ENCODE measurements around the gene MRPS14.
A peak's percentile ranks its signal among the peaks of the same experiment; 100 is the strongest.
"Not testable (repeated sequence)": the region's sequence is repeated elsewhere in the genome, so short reads cannot be mapped to it uniquely, and the experiment has no call there.

Gene MRPS14

DNA sequence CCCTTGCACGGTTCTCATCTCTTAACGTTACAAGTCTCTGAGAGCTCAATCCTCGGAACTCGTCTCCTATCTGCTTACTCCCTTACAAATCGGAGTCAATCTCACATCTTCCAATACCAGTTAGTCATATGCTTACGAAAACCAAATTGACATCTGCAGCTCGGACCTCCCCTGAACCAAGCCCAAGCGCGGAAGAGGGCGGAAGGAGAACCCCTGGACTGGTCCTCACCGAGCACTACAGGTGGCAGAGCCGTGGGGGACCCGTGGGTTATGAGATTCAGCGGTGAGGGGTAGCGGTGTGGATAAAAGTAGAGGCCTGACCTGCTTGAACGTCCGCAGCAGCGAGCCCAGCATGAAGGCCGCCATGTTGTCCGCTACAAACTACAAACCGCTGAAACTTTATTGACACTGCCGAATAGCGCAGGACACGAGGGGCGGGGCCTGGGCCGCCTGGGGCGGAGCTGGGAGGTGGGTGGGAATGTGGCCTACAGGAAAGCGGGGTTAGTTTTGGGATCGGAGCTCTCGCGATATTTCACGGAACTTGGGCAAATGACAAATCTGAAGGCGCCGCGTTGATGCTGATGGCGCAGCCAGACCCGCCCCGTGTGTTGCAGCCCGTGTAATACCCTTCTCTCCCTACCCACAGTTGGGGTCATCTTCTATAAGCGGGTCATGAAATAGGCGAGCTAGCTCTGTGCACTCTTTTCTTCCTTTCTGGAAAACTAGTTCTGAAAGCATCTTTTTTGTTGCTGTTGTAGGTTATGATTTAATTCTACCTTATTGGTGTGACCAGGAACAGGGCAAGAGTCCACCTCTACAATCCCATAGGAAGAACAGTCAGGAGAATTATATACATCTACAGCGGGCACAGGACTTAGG lies at the start of gene MRPS14:
Gene MRPS14 (minus strand): TSS at position 383 of the 879 bp plus-strand sequence. CDS start 17 bp downstream, at position 366.
- peak; percentile 99 for DNase-seq (ENCODE audit: low spot score)

DNA sequence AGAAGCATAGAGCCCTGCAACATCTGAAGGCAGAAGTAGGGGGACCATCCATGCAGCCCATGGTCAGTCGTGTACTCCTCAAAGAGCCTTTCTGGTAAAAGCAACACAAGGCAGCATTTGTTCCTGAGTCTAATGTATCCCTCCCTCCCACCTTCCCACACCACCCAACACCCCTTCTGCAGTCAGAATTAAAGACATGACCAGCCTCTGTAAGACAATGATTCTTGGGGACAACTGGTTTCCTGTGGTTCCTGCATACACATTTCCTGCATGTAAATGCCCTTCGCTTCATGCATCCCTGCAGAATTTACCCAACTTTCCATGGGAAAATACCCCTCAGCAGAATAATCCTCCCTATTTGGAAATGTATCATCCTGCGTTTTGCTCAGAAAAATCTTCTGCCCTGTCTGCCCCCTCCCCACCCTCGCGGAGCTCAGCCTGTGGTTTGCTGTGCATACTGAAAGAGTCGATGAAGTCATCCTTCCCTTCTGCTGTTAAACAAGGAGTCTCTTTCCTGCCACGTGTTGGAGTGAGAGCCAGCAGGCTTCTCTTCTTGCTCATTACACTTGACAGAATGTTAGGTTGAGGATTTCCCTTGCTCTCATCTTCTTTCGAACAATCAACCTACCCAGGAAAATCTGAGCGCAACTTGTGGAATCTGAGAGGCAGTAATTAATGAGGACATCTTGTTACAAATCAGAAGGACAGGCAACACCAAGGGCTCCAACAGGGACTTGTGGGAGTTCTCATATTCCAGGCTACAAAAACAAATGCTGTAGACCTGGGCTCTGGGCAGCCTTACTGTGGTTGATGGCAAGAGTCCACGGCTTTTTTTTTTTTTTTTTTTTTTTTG lies 49.1 kb upstream of the MRPS14 start:
- peak; percentile 51 for DNase-seq (ENCODE audit: low spot score)

DNA sequence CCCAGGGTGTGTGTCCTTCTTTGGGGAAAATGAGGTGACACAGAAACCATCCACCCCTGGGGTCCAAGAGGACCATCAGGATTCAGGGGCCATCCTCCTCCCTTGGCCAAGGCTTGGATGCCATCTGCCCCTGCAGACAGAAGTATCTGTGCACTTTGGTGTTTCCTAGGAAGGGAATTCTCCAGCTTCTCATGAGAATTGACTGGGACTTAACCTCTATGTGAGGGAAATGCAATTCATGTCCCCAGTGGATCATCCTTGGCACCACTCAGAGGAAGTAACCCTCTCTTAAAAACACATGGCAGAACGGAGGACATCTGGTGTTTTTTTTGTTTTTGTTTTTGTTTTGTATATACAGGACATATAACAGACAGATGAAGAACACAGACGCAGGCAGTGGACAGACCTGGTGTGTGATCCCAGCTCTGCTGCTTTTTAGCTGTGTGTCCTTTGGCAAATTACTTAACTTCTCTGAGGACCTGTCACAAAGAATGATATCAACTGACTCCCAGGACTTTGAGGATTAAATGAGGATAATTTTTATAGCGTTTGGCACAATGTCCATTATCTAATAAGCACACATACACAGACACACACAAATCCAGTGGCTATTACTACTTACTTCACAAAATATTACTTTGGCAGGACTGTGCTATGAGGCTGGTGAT lies 48.2 kb upstream of the MRPS14 start:
- DNase-seq (ENCODE audit: low spot score), result no peak

DNA sequence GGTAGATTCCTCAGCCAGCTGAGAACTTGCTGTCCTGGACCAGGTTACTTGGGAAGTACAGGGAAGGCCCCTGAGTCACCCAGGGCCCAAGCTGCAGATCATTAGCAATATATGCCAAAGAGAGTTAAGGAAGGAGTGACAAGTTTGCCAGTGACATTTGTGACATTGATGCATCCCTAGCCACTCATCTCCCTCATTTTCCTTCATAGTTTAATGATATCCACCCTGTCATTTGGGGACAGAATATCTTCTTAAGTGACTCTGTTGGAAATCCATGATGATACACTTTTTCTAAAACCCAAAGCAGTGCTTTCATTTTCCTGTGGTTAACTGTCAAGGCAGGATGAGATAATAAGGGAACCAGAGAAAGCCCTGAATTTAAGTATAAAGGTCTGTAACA lies 47.6 kb upstream of the MRPS14 start:
- DNase-seq (ENCODE audit: low spot score), result no peak

DNA sequence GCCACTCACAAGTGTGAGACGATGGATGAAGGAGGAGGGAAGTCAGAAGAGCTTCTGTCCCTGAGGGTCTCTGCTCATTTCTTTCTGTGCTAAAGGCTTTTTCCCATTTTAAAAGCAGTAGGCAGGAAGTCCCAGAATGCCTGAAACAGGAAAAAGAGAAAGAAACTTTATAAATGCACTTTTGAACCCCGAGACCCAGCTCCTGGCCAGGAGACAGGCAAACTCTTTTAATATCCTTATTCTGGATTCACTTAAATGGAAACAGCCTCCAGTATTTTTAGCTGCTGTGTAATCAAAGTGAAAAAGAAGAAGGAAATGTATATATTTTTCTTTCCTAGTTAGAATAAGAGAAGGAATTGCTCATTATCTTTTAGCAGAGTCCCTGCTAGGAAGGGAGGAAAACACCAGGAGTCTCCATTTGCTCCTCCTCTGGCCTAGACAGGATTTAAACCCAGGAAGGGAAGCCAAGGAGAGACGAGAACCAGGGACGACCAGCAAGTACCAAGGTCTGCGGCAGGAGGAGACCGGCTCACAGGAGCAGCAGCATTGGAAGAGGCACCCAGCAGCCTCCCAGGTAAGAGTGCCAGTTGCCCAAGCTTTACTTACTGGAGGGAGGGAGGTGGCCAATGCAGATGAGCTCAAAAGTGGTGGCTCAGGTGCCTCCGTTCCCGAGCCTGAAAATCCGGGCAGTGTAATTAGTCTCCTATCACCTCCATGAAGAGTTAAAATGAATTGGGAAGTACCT lies 44.3 kb upstream of the MRPS14 start, which contains the start of gene TNN:
Gene TNN (plus strand): TSS at position 472 of the 745 bp plus-strand sequence. CDS start 9,586 bp downstream, outside the sequence.
- DNase-seq (ENCODE audit: low spot score), result no peak

DNA sequence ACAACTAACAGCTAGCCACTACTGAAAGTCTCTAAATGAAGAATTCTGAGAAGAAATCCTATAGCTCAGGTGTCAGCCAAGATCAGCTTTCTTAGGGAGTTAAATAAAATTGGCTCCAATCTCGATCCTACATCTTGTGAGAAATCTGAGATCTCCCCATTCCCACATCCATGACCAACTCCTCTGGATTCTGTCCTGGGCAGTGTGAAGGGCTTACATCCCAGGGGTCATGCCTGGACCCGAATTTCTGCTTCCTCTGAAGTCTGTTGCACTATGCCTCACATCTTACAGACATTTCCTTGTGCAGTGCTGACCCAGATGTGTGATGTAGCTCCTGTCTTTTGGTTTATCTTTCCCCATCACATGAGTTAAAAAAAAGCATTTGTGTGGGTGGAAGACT lies 39.6 kb upstream of the MRPS14 start:
- no peak for DNase-seq (ENCODE audit: low spot score)

DNA sequence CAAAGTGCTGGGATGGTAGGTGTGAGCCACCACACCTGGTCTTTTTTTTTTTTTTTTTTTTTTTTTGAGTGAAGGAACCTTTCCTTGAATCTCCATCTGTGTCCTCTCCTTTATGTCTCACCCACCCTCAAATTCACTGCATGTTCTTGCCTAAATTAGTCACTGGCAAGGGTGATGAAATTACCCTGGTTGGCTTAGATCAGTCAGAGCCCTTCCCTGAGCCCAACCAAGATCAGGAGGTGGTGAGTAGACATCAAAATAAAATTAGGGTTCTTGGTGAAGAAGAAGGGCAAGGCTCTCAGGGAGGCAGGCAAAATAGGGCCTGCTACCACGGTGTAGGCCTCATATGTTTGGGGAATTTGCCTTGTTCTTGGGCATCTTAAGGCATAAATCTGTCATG lies 39.1 kb upstream of the MRPS14 start:
- DNase-seq (ENCODE audit: low spot score), result no peak

DNA sequence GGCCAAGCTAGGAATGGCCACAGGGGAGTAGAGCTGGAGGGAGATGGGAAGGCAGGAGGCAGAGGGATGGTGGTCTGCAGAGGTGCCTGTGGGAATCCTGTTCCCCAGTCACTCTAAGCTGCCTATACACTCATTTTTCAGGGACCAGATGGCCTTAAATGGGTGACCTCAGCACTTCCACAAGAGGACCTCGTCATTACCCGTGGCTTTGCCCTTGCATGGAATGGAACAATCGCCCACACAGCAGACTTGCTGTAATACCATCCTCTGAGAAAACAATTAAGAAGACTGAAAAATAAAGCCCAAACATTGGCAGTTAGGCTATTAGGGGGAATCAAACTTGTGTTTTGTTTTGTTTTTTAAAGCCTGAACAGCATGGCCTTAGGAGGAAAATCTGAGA lies 31.5 kb upstream of the MRPS14 start:
- no peak for DNase-seq (ENCODE audit: low spot score)

DNA sequence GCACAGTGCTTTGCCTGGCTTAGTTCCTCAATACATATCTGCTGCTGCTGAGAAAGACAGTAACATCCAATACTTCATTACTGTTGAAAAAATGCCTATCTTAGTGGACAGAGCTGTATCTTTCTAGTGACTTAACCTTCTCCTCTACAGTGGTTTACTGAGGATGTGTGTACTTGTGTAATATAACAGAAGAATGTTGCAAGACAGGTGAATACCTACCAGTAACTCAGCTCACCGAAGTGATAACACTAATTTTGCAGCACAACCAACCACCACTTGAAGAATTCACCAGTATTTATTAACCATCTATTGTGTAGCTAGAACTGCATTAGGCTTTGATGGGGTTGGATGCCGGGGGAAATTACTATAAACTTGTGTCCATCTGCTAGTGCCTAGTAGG lies 27.8 kb upstream of the MRPS14 start:
- DNase-seq (ENCODE audit: low spot score), result no peak

DNA sequence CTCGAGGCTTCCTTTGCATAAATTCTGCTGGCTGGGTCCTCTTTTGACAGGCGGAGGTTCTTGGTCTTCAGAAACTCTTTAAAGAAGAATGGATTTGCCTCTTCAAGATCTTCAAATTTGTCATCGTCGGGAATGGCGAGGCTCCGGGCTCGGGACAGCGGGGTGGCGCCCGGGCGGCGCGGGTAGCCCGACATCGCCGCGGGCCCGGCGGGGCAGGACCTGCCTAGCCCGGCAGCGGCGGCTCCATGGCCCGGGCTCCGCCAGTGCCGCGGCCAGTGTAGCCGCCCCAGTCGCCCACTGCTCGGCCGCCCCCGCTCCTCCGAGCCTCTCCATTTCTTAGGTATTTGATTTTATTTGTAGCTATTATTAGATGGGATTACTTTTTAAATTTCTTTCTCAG lies 22.3 kb upstream of the MRPS14 start:
- no peak for DNase-seq (ENCODE audit: low spot score)

DNA sequence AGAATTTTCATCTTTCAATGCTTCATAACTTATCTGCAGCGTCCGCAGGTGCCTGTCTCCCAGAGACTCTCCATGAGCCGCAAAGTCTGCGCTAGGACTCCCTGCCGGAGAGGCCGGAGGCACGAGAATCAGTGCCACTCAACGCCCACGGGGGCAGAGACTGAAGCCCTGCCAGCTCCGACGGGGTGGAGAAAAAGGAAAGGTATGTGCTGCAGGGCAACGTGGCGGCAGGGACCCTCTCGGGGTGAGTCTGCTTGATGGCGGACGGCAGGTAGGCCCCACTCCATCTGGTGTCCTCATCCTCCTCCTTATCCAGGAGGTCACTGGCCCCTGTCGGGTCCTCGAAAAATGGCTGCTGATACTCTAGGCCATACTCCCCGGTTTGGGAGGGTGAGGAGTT lies 21.9 kb upstream of the MRPS14 start:
- no peak for DNase-seq (ENCODE audit: low spot score)

DNA sequence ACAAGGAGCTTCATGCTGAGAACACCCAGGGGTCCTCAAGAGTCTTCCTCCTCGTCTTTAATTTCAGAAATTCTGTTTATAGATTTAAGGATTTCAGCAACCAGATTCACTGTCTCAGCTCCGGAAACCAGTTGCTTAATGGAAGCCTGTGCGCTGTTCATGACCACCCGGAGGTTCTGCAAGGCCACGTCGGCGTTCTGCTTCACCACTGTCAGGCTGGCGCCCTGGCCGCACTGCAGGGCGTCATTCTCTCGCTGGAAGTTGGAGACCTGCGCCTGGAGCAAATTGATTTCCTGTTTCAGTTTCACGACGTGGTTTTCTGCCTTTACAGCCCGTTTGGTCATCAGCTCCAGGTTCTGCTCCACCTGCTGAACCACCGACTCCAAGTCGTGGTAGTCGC lies 21.4 kb upstream of the MRPS14 start:
- DNase-seq (ENCODE audit: low spot score), result not testable (repeated sequence)

DNA sequence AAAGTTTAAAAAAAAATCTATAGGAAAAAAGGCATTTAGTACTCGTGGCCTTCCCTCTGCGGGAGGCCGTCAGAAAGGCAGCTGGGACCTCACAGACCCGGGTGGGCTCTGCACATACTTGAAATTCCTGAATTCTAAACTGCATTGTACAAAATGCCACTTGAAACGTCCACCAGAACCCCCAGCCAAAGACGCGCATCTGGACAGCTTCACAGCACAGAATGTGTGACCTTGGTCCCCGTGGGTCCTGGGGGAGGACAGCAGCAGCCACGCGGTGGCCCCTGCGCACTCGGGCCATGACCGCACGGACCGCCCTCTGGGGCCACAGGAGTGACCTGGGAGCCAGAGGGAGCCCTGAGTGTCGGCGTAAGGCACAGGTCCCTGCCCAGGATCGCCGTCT lies 20.6 kb upstream of the MRPS14 start:
- DNase-seq (ENCODE audit: low spot score), result no peak

DNA sequence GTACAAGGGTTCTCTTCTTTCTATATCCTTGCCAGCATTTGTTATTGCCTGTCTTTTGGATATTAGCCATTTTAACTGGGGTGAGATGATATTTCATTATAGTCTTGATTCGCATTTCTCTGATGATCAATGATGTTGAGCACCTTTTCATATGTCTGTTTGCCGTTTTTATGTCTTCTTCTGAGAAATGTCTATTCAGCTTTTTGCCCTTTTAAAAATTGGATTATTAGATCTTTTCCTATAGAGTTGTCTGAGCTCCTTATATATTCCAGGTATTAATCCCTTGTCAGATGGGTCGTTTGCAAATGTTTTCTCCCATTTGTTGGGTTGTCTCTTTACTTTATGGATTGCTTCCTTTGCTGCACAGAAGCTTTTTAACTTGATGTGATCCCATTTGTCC lies 19.4 kb upstream of the MRPS14 start:
- no peak for DNase-seq (ENCODE audit: low spot score)

DNA sequence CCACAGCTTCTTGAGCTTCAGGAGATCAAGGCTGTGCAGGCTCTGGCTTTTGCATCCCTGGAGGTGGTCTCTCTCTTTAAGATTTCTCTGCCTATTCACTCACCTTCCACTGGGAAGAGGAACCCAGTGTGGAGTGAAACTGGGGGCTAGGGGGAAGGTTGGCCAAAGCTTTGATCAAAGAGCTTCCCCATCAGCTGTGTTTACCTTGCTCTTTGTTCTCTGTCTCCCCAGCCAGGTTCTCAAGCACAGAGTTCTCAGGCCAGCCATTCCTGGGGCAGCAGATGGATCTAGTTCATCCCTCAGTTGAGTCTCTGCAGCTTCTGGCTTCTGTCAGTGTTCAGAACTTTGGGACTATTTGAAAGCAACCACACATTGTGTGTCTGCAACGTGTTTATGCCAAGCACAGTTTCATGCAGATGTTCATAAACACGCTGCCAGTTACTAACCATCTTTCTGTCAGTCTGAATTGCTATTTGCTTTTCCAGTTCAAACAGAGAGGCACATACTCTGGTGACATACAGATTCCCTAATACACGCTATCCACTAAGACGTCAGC lies 17.2 kb upstream of the MRPS14 start:
- DNase-seq (ENCODE audit: low spot score), result no peak

DNA sequence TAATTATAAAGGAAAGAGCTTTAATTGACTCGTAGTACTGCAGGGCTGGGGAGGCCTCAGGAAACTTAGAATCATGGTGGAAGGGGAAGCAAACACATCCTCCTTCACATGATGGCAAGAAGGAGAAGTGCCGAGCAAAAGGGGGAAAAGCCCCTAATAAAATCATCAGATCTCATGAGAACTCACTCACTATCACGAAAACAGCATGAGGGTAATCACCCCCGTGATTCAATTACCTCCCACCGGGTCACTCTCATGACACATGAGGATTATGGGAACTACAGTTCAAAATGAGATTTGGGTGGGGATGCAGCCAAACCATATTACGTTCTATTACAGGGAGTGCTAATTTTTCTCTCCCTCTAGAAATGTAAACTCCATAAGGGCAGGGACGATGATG lies 14.2 kb upstream of the MRPS14 start:
- no peak for DNase-seq (ENCODE audit: low spot score)

DNA sequence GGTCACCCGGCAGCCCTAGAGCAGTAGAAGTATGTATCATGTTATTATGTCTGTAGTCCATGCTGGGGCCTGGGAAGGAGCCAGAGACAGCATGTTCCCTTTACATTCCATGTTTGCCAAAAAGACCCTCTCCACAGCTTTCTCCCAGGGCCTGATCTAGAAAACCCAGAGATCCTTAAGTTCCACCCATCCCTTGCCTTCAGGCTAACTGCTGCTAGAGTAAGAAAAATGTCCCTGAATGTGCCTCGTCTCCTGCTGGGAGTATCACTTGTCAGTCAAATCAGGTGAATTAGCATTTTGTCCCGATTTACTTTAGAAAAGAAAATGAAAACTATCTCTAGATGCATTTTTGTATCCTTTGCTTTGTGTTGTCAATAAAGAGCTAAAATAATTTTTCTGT lies 13.3 kb upstream of the MRPS14 start:
- no peak for DNase-seq (ENCODE audit: low spot score)

DNA sequence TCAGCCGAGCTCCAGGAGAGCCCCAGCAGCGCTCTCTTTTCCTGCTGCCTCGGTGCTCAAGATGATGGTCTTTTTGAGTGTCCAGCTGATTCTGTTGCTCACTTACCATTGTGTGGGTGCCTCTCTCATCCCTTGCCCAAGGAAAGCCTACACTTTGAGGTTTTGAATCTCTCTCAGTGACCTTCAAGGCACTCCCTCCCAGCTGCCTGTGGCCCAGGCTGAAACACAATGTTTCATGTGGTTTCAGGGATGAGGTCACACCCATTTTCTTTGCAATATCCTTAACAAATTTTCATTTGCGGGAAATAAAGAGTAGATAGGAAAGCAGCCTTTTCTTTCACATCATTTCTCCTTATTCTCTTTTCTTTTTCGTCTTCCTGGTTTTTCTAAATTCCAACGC lies 12.6 kb upstream of the MRPS14 start:
- DNase-seq (ENCODE audit: low spot score), result no peak

DNA sequence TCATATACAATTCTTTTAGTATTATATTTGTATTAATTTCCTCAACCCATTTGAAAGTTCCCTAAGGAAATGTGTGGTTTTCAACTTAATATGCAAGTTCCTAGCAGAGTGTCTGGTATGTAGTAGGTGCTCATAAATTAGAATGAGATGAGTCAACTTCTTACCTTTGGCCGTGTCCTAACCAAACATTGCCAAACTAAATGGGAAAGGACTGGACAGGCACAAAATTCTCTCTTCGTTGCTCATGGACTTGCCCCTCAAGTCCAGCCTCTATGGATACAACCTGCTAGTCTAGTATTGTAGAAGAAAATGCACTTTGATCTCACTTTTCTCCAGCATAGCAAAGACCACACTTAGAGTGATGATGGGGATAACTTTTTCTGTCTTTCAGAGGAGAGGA lies 11.6 kb upstream of the MRPS14 start:
- DNase-seq (ENCODE audit: low spot score), result no peak

DNA sequence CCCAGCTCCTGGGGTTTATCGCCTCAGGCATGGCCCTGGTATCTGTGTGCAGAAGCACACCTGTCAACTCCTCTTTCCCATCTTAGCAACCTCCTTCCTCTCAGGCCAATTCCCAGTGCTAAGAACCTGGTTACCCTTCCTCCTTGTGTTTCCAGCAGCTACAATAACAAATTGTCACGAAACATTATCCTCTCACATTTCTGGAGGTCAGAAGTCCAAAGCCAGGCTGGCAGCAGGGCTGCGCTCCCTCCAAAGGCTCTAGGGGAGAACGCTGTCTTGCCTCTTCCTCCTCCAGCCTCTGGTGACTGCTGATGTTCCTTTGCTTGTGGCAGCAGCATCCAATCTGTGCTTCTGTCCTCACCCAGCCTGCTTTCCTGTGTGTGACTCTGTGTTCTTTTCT lies 10.7 kb upstream of the MRPS14 start:
- no peak for DNase-seq (ENCODE audit: low spot score)

DNA sequence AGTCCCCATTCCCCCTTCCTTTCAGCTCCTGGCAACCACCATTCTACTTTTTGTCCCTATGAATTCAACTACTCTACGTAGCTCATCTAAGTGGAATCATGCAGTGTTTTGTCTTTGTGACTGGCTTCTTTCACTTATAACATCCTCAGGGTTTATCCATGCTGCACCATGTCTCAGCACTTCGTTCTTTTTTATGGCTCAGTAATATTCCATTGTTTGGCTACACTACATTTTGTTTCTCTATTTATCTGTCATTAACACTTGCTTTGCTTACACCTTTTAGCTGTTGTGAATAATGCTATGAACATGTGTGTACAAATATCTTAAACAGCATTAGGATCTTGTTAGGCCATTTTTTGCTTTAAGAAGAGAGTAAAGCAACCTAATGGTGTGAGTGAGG lies 1.5 kb upstream of the MRPS14 start:
- DNase-seq (ENCODE audit: low spot score), result no peak

DNA sequence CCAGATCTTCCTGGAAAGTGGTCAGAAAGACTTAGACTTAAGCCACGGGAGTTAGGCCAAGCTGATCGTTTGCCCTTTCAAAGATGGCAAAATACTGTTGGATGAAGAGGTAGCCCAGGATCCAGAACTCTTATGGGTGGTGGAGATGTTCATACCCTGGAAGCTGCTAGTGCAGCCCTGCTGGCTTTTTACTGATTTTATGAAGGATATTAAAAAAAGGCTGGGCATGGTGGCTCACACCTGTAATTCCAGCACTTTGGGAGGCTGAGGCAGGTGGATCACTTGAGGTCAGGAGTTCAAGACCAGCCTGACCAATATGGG lies 657 bp upstream of the MRPS14 start:
- DNase-seq (ENCODE audit: low spot score), result not testable (repeated sequence)
